Lung (tissue), 12 donors: ENCODE data around the gene SARS2. TPM values are rescaled to one million over a fixed set of nuclear protein-coding genes. Genes with fewer than 3 reads are reported as not detected.

Experiments used
- ATAC-seq: fragments of 200-7000 bp; cut with Tn5 transposase; one replicate; pipeline ENCODE4 v1.9.1; 2020; ENCODE audit warnings: moderate number of reproducible peaks; ENCODE audit not compliant: insufficient read depth, low FRiP score
- DNase-seq, 3 donors: peaks; one replicate each; pipeline ENCODE4 v3.0.0-alpha.2; 2013 to 2017
- H3K27ac ChIP-seq, 2 donors: one replicate each; pipeline ENCODE4 v1.5.1; 2013; ENCODE audit warnings: mild to moderate bottlenecking in 2 of 2, moderate library complexity in 2 of 2, control low read depth in 1 of 2, inconsistent platforms in 1 of 2, low read depth in 1 of 2, low read length in 1 of 2
- H3K27me3 ChIP-seq, 3 donors: one replicate each; pipeline ENCODE4 v1.5.1; 2013; ENCODE audit warnings: low read length in 2 of 3; ENCODE audit not compliant: control insufficient read depth in 3 of 3, insufficient read depth in 3 of 3
- H3K36me3 ChIP-seq, 4 donors: one replicate each; pipeline ENCODE4 v1.5.1; 2013; ENCODE audit warnings: low read length in 4 of 4, mild to moderate bottlenecking in 1 of 4, moderate library complexity in 1 of 4; ENCODE audit not compliant: control insufficient read depth in 4 of 4, insufficient read depth in 4 of 4
- H3K4me1 ChIP-seq, 5 donors: one replicate each; pipeline ENCODE4 v1.5.1; 2013; ENCODE audit warnings: low read length in 5 of 5, mild to moderate bottlenecking in 2 of 5, moderate library complexity in 1 of 5; ENCODE audit not compliant: control insufficient read depth in 5 of 5, insufficient read depth in 5 of 5
- H3K4me3 ChIP-seq: one replicate; pipeline ENCODE4 v1.5.1; 2013; ENCODE audit warnings: mild to moderate bottlenecking, control low read depth, moderate library complexity
- H3K9ac ChIP-seq, 2 donors: one replicate each; pipeline ENCODE4 v1.5.1; 2013; ENCODE audit warnings: low read length in 2 of 2, control low read depth in 1 of 2; ENCODE audit not compliant: insufficient read depth in 1 of 2
- H3K9me3 ChIP-seq, 4 donors: one replicate each; pipeline ENCODE4 v1.5.1; 2013; ENCODE audit warnings: low read length in 3 of 4, mild to moderate bottlenecking in 1 of 4, moderate library complexity in 1 of 4; ENCODE audit not compliant: control insufficient read depth in 4 of 4, insufficient read depth in 3 of 4
- WGBS, 2 donors: extraction: QIAGEN DNeasy Blood & Tissue Kit; methylation state at CpG; one replicate each; pipeline ENCODE4 v1.1.7; 2013; 5-methylcytosine and 5-hydroxymethylcytosine counted together
- polyA plus RNA-seq, 2 donors: library from polyadenylated mRNA; stranded (reverse); fragments of 200-250 nt; gene quantifications; one replicate each; pipeline ENCODE4 v1.2.1, GENCODE V29; 2013
- total RNA-seq, 2 donors: library from RNA; depleted of rRNA in 1 of 2; stranded (reverse); fragments of >200 nt in 1 of 2; gene quantifications; one replicate each; pipeline ENCODE4 v1.2.1, GENCODE V29; 2014 to 2021
- TF ChIP-seq, protein P1 (sequence below): IDR thresholded peaks from 2 replicates; pipeline ENCODE4 v1.5.1; 2012; ENCODE audit warnings: mild to moderate bottlenecking; ENCODE audit errors: control extremely low read depth, extremely low read depth
- donor health status: control.
- donor health status: control.
- donor health status: Bipolar disorder and iron deficiency.
- donor health status: healthy.
- donor health status: DM: yes; HTN: yes; CAD: no.

Gene SARS2
- total and polyA plus RNA-seq, 4 donors: 14.3 to 34.6 (median 24.3) TPM

DNA sequence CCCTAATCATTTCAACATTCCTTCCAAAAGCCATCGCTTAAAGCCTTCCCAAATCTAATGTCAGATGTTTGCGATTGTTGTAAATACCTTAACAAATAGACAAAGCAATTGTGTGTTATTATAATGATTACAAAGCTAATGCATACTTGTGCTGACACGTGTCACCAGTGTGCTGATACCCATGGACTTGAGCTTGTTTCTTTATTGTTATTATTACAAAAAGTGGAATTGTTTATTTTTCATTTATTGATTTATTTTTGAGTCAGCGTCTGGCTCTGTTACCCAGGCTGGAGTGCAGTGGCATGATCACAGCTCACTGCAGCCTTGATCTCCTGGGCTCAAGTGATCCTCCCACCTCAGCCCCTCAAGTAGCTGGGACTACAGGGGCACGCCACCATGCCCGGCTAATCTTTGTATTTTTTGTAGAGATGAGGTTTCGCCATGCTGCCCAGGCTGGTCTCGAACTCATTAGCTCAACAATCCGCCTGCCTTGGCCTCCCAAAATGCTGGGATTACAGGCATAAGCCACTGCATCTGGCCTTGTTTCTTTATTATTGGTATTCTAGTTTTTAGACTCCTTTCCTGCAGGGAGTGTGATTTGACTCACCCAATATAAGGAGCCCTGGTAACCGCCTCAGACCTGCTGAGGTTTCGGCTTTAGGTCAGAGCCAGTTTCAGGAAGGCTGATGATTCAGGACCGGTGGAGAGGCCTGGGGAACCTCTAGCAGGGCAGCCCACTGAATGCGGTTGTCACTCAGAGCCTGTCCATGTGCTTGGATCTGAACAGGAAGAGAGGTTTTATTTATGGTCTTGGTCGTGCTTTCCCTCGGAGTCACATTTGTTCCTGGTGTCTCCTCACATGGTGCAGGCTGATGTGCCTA, 47.1 kb upstream of the SARS2 start:
- 74 to 77% methylated on average over 15 of the region's 15 CpGs for WGBS, 2 donors
- Histone ChIP-seq H3K9ac (no peak overlapping the region), H3K27ac (no peak overlapping the region)

DNA sequence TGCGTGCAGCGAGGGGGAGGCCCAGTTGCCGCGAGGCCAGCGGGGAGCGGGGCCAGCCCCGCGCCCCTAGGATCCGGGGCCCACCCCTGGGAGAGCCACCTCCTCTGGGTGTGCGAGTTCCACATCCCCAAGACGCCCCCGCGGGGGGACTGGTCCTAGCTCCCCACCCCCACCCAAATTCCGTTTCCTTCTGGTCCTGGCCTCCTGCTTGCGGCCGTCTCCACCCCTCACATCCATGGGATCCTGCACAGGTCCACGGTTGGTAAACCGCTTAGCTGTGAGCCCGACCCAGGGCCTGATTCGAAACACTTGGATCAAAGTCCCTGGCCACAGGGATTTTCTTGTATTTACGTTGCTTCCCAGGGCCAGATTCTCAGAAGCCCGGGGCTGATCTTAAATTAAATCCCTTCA, 45.3 kb upstream of the SARS2 start:
- TF ChIP-seq, protein P1, sequence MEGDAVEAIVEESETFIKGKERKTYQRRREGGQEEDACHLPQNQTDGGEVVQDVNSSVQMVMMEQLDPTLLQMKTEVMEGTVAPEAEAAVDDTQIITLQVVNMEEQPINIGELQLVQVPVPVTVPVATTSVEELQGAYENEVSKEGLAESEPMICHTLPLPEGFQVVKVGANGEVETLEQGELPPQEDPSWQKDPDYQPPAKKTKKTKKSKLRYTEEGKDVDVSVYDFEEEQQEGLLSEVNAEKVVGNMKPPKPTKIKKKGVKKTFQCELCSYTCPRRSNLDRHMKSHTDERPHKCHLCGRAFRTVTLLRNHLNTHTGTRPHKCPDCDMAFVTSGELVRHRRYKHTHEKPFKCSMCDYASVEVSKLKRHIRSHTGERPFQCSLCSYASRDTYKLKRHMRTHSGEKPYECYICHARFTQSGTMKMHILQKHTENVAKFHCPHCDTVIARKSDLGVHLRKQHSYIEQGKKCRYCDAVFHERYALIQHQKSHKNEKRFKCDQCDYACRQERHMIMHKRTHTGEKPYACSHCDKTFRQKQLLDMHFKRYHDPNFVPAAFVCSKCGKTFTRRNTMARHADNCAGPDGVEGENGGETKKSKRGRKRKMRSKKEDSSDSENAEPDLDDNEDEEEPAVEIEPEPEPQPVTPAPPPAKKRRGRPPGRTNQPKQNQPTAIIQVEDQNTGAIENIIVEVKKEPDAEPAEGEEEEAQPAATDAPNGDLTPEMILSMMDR: no peak
- Histone ChIP-seq H3K4me3 (peak overlapping the region; percentile 34), H3K4me1 (peaks cover 0 to 16% (median 0%) of the 10 kb centered on the region in 5 donors), H3K9me3 (no peaks in the 10 kb centered on the region), H3K27me3 (no peaks in the 10 kb centered on the region), H3K27ac (peak overlapping the region in 1 of 2 donors; percentile 58), H3K9ac (peak overlapping the region; percentile 26 to 60), H3K36me3 (no peaks in the 10 kb centered on the region)
- 10 to 26% methylated on average over 16 to 22 of the region's 22 CpGs for WGBS, 2 donors
- DNase-seq (peak in 2 of 3 donors; percentile 57 to 67), ATAC-seq (no peak)

More for the DNA sequence above, 47.1 kb upstream of the SARS2 start:
- no peak for DNase-seq
- Histone ChIP-seq H3K36me3 (no peaks in the 10 kb centered on the region), H3K9me3 (no peaks in the 10 kb centered on the region), H3K4me3 (no peak overlapping the region), H3K4me1 (peaks cover 0 to 16% (median 0%) of the 10 kb centered on the region in 5 donors), H3K27me3 (no peaks in the 10 kb centered on the region)
- TF ChIP-seq, protein P1: no peak
- ATAC-seq: no peak

DNA sequence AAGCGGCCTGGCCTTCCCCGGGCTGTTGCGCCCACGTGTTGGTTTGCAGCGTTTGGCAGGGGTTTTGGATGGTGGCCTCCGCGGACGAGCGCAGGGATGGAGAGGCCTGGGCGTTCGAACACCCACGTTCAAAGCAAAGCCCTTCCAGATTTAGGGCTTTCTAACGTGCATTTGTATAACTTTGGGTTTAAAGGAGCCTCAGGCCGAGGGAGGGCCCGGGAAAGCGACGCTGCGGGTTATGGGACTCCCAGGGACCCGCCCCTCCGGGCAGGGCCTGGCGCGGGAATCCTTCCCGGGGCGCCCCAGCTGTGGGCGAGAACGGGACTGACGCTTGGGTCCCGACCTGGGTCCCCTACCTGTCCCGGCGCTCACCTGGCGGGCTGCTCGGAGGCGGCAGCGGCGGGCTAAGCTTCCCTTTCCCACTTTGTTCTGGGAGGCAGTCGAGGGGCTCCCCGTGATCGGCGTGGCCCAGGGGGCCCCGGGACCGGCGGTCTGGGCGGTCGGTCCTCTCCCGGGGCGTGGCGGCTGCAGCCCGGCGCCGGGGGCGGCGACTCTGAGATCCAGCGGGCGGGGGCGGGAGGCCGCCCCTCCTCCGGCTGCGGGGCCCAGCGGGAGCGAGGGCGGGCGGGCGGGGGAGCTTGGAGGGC, 44.8 kb upstream of the SARS2 start, which contains the start of gene FBXO17:
FBXO17 (minus strand) TSS at position 529 of the 647 bp plus-strand sequence. CDS start 25,423 bp downstream, outside the sequence.
- Histone ChIP-seq H3K27me3 (no peaks in the 10 kb centered on the region), H3K27ac (peak within 1 kb of the TSS; percentile 43 to 76), H3K4me3 (peak within 1 kb of the TSS; percentile 58), H3K9me3 (no peaks in the 10 kb centered on the region), H3K9ac (peak within 1 kb of the TSS; percentile 26 to 60), H3K4me1 (peaks cover 0 to 16% (median 0%) of the 10 kb centered on the region in 5 donors), H3K36me3 (peaks cover 0 to 2% (median 0%) of the 10 kb centered on the region in 4 donors)
- DNase-seq: peak; percentile 82 to 91 (median 84)
- 4 to 9% methylated on average over 58 to 63 of the region's 63 CpGs for WGBS, 2 donors
- TF ChIP-seq, protein P1: no peak
- peak; percentile 51 for ATAC-seq
